ENCODE measurements around the gene NR2F1.

GRCh38 chr5:93632327-93632726 is 49.3 kb downstream of the NR2F1 start:
- TF ChIP-seq ZNF565 (CRISPR knock-in tag; conservative IDR thresholded peaks at IDR 0.05; ENCODE audit: low read depth) (no peak), ZFP30 (CRISPR knock-in tag; IDR thresholded peaks at IDR 0.05) (no peak)

Data from SK-N-SH treated with all-trans-retinoic acid at 6 μM for 48 hours (cell line).